Superior temporal gyrus (tissue), 1 donor: Measurements from ENCODE around the gene CAV2.

Source experiments
- DNase-seq: peaks from one replicate; pipeline ENCODE4 v3.0.0-alpha.2; 2016; ENCODE audit errors: extremely low spot score

Gene CAV2

GRCh38 chr7:116524609-116525297, 25.2 kb downstream of the CAV2 start, which contains the start of gene CAV1:
Gene CAV1 (plus strand): TSS chr7:116525036. CDS start chr7:116525063, 27 bp downstream.
- DNase-seq = peak; percentile 33

DNA sequence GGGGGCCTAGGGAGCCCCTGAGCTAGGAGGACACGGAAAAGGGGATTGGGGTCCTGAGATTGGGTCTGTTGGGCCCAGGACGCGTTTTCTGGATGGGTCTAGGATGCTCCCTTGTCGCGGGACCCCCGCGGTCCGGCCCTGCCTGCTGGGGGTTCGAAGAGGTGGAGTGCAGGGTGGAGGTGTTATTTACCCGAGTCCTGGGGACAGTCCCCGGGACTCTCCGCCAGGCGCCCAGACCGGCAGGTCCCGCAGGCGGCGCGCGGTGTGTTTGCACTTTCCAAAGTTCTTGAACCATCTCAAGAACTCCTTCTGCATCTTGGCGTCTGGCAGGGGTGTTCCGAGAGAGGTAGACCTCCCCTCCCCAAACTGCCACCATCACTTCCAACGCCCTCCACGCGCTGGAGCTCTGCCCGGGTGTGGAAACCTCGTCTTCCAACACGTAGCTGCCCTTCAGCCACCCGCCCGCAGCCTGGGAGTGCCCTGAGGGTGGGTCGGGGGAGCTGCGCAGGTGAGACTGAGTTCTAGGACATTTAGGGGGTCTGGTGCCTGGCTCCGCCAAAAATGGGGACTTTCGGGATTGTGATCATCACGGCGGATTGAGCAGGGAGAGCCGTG, 25.9 kb downstream of the CAV2 start:
- no peak for DNase-seq

DNA sequence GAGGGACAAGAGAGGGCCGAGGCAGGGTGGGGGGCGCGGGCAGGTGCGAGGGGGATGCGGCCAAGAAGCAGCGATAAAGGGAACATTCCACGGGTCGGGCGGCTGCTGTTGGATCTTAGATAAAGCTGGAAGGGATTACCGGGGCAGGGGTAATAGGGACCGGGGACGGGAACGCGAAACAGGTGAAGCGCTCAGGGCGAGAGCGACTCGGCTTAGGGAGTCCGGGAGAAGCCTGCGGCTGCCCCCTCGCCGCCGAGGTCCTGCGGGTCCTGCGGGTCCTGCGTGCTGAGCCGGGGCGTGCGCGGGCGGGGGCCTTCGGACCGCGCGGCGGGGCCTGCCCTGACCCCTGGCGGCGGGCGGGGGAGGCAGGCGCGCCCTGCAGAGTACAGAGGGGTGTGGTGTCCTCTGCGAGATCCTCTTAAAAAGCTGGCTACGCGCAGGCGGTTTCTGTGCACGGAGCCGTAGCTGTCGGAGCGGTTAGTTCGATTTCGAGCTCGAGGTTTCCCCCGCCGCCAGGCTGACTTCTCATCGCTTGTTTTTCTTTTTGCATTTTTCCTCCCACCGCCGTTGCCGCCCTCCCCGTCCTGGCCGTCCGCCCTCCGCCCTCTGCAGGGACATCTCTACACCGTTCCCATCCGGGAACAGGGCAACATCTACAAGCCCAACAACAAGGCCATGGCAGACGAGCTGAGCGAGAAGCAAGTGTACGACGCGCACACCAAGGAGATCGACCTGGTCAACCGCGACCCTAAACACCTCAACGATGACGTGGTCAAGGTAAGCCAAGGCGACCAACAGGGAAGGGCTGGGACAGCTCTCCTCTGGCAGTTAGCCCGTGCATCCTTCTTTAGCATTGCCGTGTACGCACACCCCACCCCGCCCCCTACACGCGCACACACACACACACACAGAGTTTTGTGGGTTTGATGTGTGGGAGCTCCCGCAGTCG, 26.6 kb downstream of the CAV2 start:
- DNase-seq = no peak

GRCh38 chr7:116526897-116527296, 27.4 kb downstream of the CAV2 start:
- DNase-seq = no peak

DNA sequence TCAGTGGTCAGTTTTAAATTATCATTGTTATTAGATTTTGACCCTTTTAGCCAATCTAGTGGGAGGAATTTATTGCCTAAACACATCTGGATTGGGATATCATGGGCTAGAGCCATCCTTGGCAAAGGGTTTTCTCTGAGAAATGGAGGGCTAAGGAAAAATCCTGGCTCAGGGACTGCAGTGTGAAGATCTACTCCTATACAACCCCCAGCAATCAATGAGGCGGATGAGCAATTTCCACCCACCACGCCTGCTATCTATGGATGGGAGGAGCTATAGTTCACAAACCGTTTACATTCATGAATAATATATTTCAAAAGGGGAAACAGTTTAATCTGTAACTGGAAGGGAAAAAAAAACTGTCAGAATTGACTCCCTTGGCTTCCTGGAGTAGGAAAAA, 28.0 kb downstream of the CAV2 start:
- no peak for DNase-seq

- DNase-seq = no peak
Measured at GRCh38 chr7:116528008-116528789, 28.7 kb downstream of the CAV2 start.

DNA sequence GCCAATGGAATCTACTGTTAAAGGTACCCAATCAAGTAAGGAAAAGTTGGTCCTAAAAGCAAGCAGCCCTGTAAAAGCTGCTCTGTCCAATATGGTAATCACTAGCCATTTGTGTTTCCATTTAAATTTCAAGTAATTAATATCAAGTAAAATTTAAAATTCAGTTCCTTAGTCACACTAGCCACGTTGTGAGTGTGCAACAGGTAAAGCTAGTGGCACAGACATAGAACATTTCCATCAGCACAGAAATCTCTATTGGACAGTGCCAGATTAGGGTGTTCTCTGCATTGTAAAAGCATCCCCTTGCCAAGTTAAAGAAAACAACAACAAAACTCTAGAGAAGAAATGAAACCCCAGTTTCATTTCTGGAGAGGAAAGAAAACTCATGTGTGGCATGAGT, 29.7 kb downstream of the CAV2 start:
- DNase-seq = no peak

DNA sequence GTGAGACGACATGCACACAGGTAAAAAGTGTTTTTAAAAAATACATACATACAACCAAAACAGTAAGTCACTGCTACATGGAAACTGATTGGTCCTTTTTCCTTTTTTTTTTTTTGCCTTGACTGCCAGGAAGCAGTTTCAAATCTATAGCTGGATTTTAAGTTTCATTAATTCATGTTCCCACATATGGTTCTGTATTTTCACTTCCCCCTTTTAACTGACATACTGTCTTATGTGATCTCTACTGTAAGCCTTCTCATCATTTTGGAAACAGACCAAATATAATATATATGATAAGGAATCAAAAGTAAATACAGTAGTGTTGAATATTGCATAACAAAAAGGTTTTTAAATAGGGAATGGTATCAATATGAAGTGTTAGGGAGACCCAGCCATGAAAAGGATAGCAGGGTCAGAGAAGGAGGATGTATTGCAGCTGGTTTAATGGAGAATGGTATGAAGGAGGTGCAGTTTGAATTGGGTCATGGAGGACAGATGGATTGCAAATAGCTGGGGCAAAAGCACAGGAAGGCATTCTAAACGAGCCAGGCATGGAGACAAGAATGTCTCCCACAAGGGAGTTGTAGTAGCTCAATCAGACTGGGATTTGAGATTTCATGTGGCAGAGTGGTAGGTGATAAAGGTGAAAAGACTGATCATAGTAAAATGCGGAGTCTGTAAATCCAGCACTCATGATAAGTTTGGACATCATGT, 30.7 kb downstream of the CAV2 start:
- no peak for DNase-seq

GRCh38 chr7:116532102-116532688, 32.7 kb downstream of the CAV2 start:
- DNase-seq = no peak

DNA sequence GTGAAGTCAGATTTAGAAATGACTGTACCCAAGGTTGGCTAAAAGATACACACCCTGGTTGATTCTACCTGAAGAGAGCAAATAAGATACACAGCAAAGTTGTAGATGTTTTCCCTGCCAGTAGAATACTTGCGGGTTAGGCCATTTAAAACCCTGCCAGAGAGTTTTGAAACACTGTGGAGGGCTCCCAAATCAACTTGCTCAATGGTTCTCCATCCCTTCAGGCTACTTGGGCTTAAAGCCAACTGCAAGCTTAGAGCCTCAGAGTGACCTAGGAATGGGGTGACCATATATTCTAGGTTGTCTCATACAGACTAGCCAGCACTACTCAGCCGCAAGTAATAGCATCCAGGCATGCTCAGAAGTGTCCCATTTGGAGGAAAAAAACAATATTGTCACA, 35.3 kb downstream of the CAV2 start:
- no peak for DNase-seq

DNA sequence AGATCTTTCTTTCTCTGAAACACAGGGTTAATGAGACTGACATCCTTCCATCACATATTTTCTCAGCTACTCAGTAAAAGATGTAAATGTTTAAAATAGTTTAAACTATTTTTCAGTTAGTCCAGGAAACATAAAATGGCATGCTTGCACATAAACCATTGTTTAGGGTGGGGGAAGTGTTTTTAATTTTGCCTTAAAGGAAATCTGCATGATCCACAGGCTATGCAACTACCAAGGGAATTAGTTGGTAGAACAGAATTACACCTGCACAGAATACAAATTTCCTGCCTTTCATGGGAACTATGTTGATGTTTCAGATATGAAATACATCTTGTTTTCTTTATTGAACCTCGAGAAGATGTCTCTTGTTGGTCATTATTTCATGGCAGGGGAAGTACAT, 35.9 kb downstream of the CAV2 start:
- no peak for DNase-seq

DNA sequence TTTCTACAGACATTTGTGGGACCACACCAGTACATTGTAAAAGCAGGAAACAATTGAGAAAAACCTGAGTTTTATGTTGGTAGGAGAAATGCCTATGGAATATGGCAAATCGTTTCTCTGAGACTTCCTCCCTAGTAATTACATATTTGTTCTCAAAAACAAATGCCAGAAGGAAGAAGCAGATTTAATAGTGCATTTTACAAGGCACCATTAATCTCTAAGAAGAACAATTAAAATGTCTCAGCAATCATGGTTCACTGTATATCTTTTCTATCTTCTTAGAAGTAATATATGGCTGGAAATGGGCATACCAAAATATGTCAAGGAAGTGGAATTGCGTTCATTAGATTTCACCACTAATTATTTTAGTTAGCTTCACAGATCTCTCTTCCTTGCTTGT, 38.6 kb downstream of the CAV2 start:
- no peak for DNase-seq

DNA sequence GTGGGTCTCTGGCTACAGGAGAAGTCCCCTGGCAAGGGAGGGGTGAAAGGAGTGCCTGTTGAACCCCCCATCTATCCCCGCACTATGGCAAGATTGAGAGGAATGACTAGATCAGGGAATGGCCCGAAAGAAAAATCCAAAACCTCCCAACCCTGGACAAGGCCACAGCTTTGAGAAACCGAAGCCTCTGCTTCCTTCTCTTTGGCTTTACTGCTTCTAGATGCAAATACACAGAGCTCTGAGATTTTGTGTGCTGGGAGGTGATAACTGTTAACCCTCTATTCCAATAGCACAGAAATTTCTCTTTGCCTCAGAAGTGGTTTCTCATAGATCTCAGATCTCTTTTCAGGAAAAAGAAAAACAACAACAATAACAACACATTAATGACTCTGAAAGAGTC, 40.3 kb downstream of the CAV2 start:
- DNase-seq = no peak

GRCh38 chr7:116540743-116541142, 41.2 kb downstream of the CAV2 start:
- no peak for DNase-seq

GRCh38 chr7:116541951-116542350, 42.4 kb downstream of the CAV2 start:
- no peak for DNase-seq

GRCh38 chr7:116542618-116543017, 43.1 kb downstream of the CAV2 start:
- no peak for DNase-seq

DNA sequence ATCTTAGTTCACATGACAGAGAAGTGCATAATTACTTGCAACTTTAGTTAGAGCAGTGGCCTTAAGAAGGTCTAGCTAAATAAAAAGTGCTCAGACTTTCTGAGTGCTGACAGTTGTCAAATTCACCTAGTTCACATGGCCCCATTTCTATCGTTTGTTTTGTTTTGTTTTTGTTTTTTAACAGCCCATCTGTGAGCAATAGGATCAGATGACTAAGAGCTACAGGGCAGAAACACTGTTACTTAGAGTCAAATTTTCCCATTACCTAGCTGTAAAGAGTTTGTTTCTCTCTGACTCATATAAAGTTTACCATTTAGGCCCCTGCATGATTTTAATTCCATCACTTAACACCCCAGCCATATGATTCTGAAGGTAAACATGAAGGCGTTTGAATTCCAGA, 44.1 kb downstream of the CAV2 start:
- no peak for DNase-seq

- no peak for DNase-seq
Measured at GRCh38 chr7:116544487-116544886, 44.9 kb downstream of the CAV2 start.

GRCh38 chr7:116545411-116545993, 46.0 kb downstream of the CAV2 start:
- no peak for DNase-seq

DNA sequence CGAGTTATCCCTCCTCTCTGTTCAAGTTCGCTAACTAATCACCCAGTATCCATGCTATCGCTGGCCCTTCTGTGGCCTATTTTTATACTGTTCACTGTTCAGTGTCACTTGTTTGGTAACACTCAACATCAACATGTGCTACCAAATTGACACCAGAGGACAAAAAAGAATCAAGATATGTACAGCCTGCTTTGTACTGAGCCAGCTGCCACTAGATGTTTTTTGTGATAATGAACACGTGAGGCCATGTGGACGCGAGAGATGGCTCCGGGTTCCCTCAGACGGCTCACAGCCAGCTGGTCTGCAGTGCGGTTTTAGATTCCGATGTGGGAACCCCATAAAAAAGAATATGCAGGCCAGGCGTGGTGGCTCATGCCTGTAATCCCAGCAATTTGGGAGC, 46.5 kb downstream of the CAV2 start:
- no peak for DNase-seq
